IMR-90 (cell line): ENCODE data around the gene PXYLP1. TPM values are rescaled to one million over a fixed set of nuclear protein-coding genes. Genes with fewer than 3 reads are reported as not detected.

ENCODE experiments used
- ATAC-seq: fragments of 200-7000 bp; cut with Tn5 transposase; 2 replicates; pipeline ENCODE4 v1.9.1; 2020; ENCODE audit warnings: low read depth, mild to moderate bottlenecking, moderate library complexity
- BruUV-seq: library from RNA; stranded (reverse); fragments of 400-500 nt; replicated peaks from 2 replicates; lab custom pipeline; 2021; lab: Mats Ljungman, UMichigan
- CTCF ChIA-PET: fragments of 300-600 bp; formaldehyde crosslinking; extraction: SDS; loops from one replicate; lab custom pipeline; 2021; ENCODE audit warnings: antibody characterized with exemption; lab: Yijun Ruan, JAX
- POLR2A ChIA-PET: fragments of 300-600 bp; sonication (Branson Sonifier 250); formaldehyde crosslinking; loops from one replicate; lab custom pipeline; 2022; ENCODE audit warnings: antibody characterized with exemption; ENCODE audit not compliant: unreplicated experiment; lab: Charles Lee
- DNase-seq: peaks from one replicate; pipeline ENCODE4 v3.0.0; 2013
- H2AFZ ChIP-seq: replicated peaks from 2 replicates; pipeline ENCODE3; 2013; ENCODE audit warnings: low read length, mild to moderate bottlenecking; ENCODE audit not compliant: poor library complexity
- H2AK5ac ChIP-seq: 2 replicates; pipeline ENCODE4 v1.6.1; 2013; ENCODE audit warnings: low read depth, low read length, inconsistent platforms
- H2AK9ac ChIP-seq: replicated peaks from 2 replicates; pipeline ENCODE3; 2013; ENCODE audit warnings: mild to moderate bottlenecking, low read depth, low read length, moderate library complexity; ENCODE audit not compliant: poor library complexity
- H2BK120ac ChIP-seq: 2 replicates; pipeline ENCODE4 v1.6.1; 2013; ENCODE audit warnings: low read depth, low read length, inconsistent platforms
- H2BK15ac ChIP-seq: 3 replicates; pipeline ENCODE4 v1.6.1; 2013; ENCODE audit warnings: low read depth, low read length, inconsistent platforms
- H2BK20ac ChIP-seq: 2 replicates; pipeline ENCODE4 v1.6.1; 2013; ENCODE audit warnings: low read depth, mild to moderate bottlenecking, inconsistent platforms, low read length, moderate library complexity
- H2BK5ac ChIP-seq: 2 replicates; pipeline ENCODE4 v1.6.1; 2013; ENCODE audit warnings: mild to moderate bottlenecking, low read depth, low read length, inconsistent platforms; ENCODE audit not compliant: poor library complexity, severe bottlenecking
- H3K14ac ChIP-seq: replicated peaks from 2 replicates; pipeline ENCODE4 v1.6.1; 2013; ENCODE audit warnings: low read depth, low read length, inconsistent platforms
- H3K18ac ChIP-seq: 2 replicates; pipeline ENCODE4 v1.6.1; 2013; ENCODE audit warnings: low read depth, low read length, control low read depth
- H3K23ac ChIP-seq: 2 replicates; pipeline ENCODE4 v1.6.1; 2013; ENCODE audit warnings: low read depth, low read length, inconsistent platforms
- H3K27ac ChIP-seq: 2 replicates; pipeline ENCODE4 v1.5.1; 2013; ENCODE audit warnings: mild to moderate bottlenecking, control low read depth, low read length; ENCODE audit not compliant: insufficient read depth
- H3K27me3 ChIP-seq: 2 replicates; pipeline ENCODE4 v1.6.1; 2013; ENCODE audit warnings: low read length; ENCODE audit not compliant: control insufficient read depth, insufficient read depth
- H3K36me3 ChIP-seq: 2 replicates; pipeline ENCODE4 v1.6.1; 2013; ENCODE audit warnings: low read length, mixed read lengths; ENCODE audit not compliant: control insufficient read depth, insufficient read depth
- H3K4ac ChIP-seq: 2 replicates; pipeline ENCODE4 v1.6.1; 2013; ENCODE audit warnings: low read depth, low read length, inconsistent platforms
- H3K4me1 ChIP-seq: 2 replicates; pipeline ENCODE4 v1.6.1; 2013; ENCODE audit warnings: low read length, mixed read lengths; ENCODE audit not compliant: control insufficient read depth, insufficient read depth
- H3K4me2 ChIP-seq: 2 replicates; pipeline ENCODE4 v1.6.1; 2013; ENCODE audit warnings: low read depth, mild to moderate bottlenecking, control low read depth, low read length, moderate library complexity
- H3K4me3 ChIP-seq: 2 replicates; pipeline ENCODE4 v1.5.1; 2013; ENCODE audit warnings: low read depth, mild to moderate bottlenecking, control low read depth, low read length, moderate library complexity; ENCODE audit not compliant: insufficient read depth
- H3K56ac ChIP-seq: 2 replicates; pipeline ENCODE4 v1.6.1; 2013; ENCODE audit warnings: low read length, inconsistent platforms; ENCODE audit not compliant: insufficient read depth; ENCODE audit errors: extremely low read depth
- H3K79me1 ChIP-seq, 2 experiments: 2 replicates each; pipeline ENCODE4 v1.6.1; 2013; ENCODE audit warnings: low read length in 2 of 2, inconsistent platforms in 1 of 2, low read depth in 1 of 2
- H3K9ac ChIP-seq: 2 replicates; pipeline ENCODE4 v1.6.1; 2013; ENCODE audit warnings: low read depth, low read length, control low read depth
- H3K9me1 ChIP-seq: 2 replicates; pipeline ENCODE4 v1.6.1; 2013; ENCODE audit warnings: low read length, inconsistent platforms; ENCODE audit not compliant: insufficient read depth
- H3K9me3 ChIP-seq: 2 replicates; pipeline ENCODE4 v1.6.1; 2013; ENCODE audit warnings: low read length; ENCODE audit not compliant: control insufficient read depth, insufficient read depth
- H4K20me1 ChIP-seq: 2 replicates; pipeline ENCODE4 v1.6.1; 2013; ENCODE audit warnings: low read length, inconsistent platforms; ENCODE audit not compliant: insufficient read depth
- H4K5ac ChIP-seq: 2 replicates; pipeline ENCODE4 v1.6.1; 2013; ENCODE audit warnings: mild to moderate bottlenecking, low read depth, low read length, control low read depth
- H4K8ac ChIP-seq, 2 experiments: 2 replicates each; pipeline ENCODE4 v1.6.1; 2013; ENCODE audit warnings: low read depth in 2 of 2, low read length in 2 of 2, control low read depth in 1 of 2, inconsistent platforms in 1 of 2
- H4K91ac ChIP-seq: 2 replicates; pipeline ENCODE4 v1.6.1; 2013; ENCODE audit warnings: low read depth, low read length, inconsistent platforms; ENCODE audit not compliant: insufficient read depth
- CHD1 ChIP-seq: IDR thresholded peaks from 2 replicates; pipeline ENCODE4 v1.6.1; 2012; ENCODE audit warnings: low read depth, low read length, improper control_type of control experiment
- MXI1 ChIP-seq: IDR thresholded peaks from 2 replicates; pipeline ENCODE4 v1.6.1; 2012; ENCODE audit warnings: low read depth, mild to moderate bottlenecking, low read length, moderate library complexity, borderline replicate concordance
- NFE2L2 ChIP-seq: fragments of 150-350 bp; IDR thresholded peaks from 2 replicates; pipeline ENCODE4 v1.6.1; 2016; ENCODE audit warnings: low read depth, mild to moderate bottlenecking, low read length
- RFX5 ChIP-seq: IDR thresholded peaks from 2 replicates; pipeline ENCODE4 v1.8.0; 2012; ENCODE audit warnings: low read depth, mild to moderate bottlenecking, low read length, moderate library complexity
- SMC3 ChIP-seq: fragments of 150-350 bp; IDR thresholded peaks from 2 replicates; pipeline ENCODE4 v1.6.1; 2016; ENCODE audit warnings: low read depth, mild to moderate bottlenecking, antibody characterized with exemption, low read length, moderate library complexity
- WGBS, 2 experiments: methylation state at CpG; one replicate each; pipeline versions ENCODE4 v1.1.5 to v1.1.7; 2013; ENCODE audit warnings: missing lambda C conversion rate in 2 of 2; ENCODE audit not compliant: insufficient read length in 1 of 2; ENCODE audit errors: extremely low coverage in 2 of 2; 5-methylcytosine and 5-hydroxymethylcytosine counted together
- dilution Hi-C: fragments of 300-500 bp; cut with HindIII; formaldehyde crosslinking; loops from one replicate; pipeline ENCODE4 v1.14.3; 2018; ENCODE audit warnings: low sequenced_read_pairs; ENCODE audit not compliant: unreplicated experiment
- in situ Hi-C: fragments of 300-500 bp; cut with MboI; formaldehyde crosslinking; loops from 3 replicates; pipeline ENCODE4 v1.14.3; 2019; ENCODE audit warnings: low sequenced_read_pairs, inconsistent platforms, mixed read lengths
- intact Hi-C: fragments of 100-400 bp; cut with micrococcal nuclease; formaldehyde crosslinking; loops from 2 replicates; pipeline ENCODE4 v1.10.0; 2022
- polyA plus RNA-seq, 3 experiments: library from polyadenylated mRNA; depleted of rRNA; stranded (reverse); fragments of >200 nt; gene quantifications; 2 replicates each; pipeline ENCODE4 v1.2.3, GENCODE V29; 2012; ENCODE audit warnings: low replicate concordance in 1 of 3
- total RNA-seq: library from RNA; depleted of rRNA; stranded (reverse); fragments of >200 nt; gene quantifications from 2 replicates; pipeline ENCODE4 v1.2.3, GENCODE V29; 2012
- TF ChIP-seq, protein P1 (sequence below): fragments of 150-350 bp; IDR thresholded peaks from 2 replicates; pipeline ENCODE4 v1.6.1; 2017; ENCODE audit warnings: mild to moderate bottlenecking, antibody characterized with exemption, low read length, low read depth

PXYLP1 gene
- total and polyA plus RNA-seq, 2 of the 4 experiments (the other 2 are of a cell fraction), result 11.7 to 15.6 TPM

DNA sequence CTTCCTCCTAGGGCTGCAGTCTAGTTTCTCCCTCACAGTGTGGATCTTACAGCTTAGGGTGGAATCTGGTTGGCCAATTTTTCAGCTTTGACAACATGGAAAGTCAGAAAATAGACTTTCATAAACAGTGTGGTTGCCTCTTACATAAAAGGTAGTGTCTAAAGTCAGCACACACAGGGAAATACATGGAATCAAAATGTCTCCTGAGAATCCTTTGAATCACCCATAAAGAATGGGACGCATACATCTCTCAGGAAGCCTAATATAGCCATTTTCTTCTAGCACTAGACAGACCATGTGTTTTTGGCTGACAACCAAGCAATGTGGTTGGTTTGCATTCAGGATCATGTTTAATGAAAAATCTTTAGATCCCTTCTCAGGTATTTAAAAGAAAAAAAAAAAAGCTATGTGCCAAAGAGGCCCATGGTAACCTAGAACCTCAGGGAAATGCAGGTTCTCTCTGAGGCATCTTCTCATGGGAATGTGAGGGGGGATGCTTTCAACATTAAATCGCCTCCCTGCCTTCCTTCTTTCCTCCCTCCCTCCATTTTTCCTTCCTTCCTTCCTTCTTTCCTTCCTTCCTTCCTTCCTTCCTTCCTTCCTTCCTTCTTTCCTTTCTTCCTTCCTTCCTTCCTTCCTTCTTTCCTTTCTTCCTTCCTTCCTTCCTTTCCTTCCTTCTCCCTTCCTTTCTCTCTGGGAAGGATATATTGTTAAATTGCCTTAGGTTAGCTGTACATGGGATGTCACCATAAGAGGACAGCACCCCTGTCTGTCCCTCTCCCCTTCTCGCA, 102.4 kb downstream of the PXYLP1 start (continued):
- TF ChIP-seq CHD1 (no peak), RFX5 (no peak)

DNA sequence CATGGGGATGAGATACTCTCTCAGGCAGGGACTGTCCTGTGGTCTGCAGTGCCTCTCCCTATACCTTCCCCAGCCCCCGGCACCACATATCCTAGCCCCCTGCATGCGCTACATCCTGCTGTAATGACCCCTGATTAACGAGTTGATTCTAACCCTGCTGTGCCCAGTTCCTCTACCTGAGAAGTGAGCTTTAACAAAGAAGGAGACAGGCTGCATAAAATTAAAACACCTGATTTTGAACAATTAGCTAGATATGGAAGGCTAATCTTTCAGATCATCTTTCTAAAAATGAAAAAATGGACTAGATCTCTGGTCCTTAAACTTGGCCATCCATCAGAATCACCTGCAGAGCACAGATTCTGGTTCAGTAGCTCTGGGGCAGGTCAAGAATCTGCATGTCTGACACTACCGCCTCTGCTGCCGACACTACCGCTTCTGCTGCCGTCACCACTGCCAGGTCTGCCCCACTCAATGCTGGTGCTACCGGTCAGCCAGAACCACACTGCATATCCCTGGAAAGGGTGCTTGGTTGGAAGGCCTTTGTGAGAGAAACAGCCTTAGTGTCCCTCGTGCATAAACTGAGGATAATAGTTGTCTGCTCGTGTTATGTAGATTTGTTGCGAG, 103.1 kb downstream of the PXYLP1 start:
- Histone ChIP-seq H3K4me3 (no peak overlapping the region), H3K9me3 (no peaks in the 10 kb centered on the region), H2BK5ac (peak overlapping the region; percentile 99), H4K8ac (peak overlapping the region; percentile 95), H4K5ac (peak overlapping the region; percentile 88), H3K4ac (peak overlapping the region; percentile 98), H3K9ac (peak overlapping the region; percentile 21; the same call in 1 of the 2 replicates), H3K36me3 (no peaks in the 10 kb centered on the region), H4K91ac (peak overlapping the region; percentile 97), H2BK120ac (peak overlapping the region; percentile 99), H2AK9ac (peak overlapping the region; percentile 69), H4K20me1 (no peaks in the 10 kb centered on the region), H3K14ac (peak overlapping the region; percentile 90), H2BK20ac (peak overlapping the region; percentile 94), H3K23ac (peak overlapping the region; percentile 63), H2AK5ac (peak overlapping the region; percentile 99), H3K9me1 (peaks cover 44% of the 10 kb centered on the region), H3K79me1 (peaks cover 0 to 33% of the 10 kb centered on the region in 2 experiments; a peak in 3 of 4 replicates), H3K4me1 (peaks cover 38% of the 10 kb centered on the region), H3K27me3 (no peaks in the 10 kb centered on the region), H3K27ac (peak overlapping the region; percentile 66), H3K4me2 (no peak overlapping the region), H3K56ac (peak overlapping the region; percentile 60), H3K18ac (peak overlapping the region; percentile 84; the same call in 1 of the 2 replicates), H2BK15ac (peak overlapping the region; percentile 86), H2AFZ (peak overlapping the region; percentile 18)
- CTCF ChIA-PET, result interaction anchor here (1.2 to 1.6 kb wide), 2 partner anchors 117 to 120 kb away, joined by 4 read pairs; no protein-coding TSS in a partner anchor
- DNase-seq, result no peak
- in situ Hi-C loops (loop anchor here (25.0 kb wide), 1 partner anchor 553 kb away; the partner anchor contains the start of gene ATP1B3), dilution Hi-C loops (no loop called here), intact Hi-C loops (no loop called here)
- no TSS peak for BruUV-seq
- POLR2A ChIA-PET, result interaction anchor here (0.6 kb wide), 1 partner anchor 31 kb away, joined by 3 read pairs; no protein-coding TSS in a partner anchor
- ATAC-seq, result no peak
- no peak for TF ChIP-seq NFE2L2
- no peak for TF ChIP-seq SMC3
- TF ChIP-seq, protein P1, sequence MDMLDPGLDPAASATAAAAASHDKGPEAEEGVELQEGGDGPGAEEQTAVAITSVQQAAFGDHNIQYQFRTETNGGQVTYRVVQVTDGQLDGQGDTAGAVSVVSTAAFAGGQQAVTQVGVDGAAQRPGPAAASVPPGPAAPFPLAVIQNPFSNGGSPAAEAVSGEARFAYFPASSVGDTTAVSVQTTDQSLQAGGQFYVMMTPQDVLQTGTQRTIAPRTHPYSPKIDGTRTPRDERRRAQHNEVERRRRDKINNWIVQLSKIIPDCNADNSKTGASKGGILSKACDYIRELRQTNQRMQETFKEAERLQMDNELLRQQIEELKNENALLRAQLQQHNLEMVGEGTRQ, result no peak
- TF ChIP-seq MXI1, result no peak
- no peak for TF ChIP-seq CHD1
- 97% methylated on average over 5 of the region's 11 CpGs; no CpG with 5 or more reads in 1 of the 2 experiments for WGBS, 2 experiments
